NCI-H2029 (cell line): Measurements from ENCODE around the gene AAK1.
"Not testable (repeated sequence)": the region's sequence is repeated elsewhere in the genome, so short reads cannot be mapped to it uniquely, and the experiment has no call there.

ENCODE experiments used
- DNase-seq: peaks from one replicate; lab custom pipeline; 2025; lab: John Stamatoyannopoulos, UW

The AAK1 gene

DNA sequence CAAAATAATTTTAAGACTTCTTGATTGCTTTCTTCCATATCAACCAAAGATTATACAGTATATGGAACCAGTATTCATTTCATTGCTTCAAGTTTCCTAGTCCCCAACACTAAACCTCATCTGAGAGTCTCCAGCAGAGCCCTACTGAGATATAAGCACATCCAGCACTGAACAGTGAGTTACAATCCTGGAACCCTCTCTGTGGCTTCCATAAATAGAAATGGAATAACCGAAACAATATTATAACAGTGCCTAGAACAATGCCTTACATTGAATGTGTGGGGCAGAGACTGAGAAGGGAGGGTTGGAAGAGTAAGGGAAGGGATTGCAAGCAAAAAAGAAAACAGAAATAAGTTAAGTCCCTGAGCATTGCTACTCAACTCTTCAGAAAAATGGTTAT, 18.9 kb downstream of the AAK1 start:
- no peak for DNase-seq

DNA sequence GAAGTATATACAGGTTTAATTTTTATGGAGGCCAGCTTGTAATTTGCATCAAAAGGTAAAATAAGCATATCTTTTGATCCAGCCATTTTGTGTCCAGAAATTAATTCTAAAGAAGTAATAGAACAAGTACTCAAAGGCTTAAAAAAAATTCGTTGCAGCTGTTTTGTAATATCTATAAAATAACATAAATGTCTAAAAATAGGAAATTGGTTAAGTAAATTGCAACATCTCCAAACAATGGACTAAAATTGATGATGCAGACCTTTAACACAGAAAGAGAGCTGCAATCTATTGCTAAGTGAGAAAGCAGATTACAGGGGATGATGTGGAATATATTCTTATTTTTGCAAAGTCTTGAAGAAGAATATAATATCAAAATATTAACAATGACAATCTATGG, 19.4 kb downstream of the AAK1 start:
- DNase-seq: no peak

GRCh38 chr2:69623236-69623635, 20.3 kb downstream of the AAK1 start:
- no peak for DNase-seq

GRCh38 chr2:69622805-69623204, 20.7 kb downstream of the AAK1 start:
- not testable (repeated sequence) for DNase-seq

GRCh38 chr2:69622017-69622540, 21.5 kb downstream of the AAK1 start:
- DNase-seq: not testable (repeated sequence)

DNA sequence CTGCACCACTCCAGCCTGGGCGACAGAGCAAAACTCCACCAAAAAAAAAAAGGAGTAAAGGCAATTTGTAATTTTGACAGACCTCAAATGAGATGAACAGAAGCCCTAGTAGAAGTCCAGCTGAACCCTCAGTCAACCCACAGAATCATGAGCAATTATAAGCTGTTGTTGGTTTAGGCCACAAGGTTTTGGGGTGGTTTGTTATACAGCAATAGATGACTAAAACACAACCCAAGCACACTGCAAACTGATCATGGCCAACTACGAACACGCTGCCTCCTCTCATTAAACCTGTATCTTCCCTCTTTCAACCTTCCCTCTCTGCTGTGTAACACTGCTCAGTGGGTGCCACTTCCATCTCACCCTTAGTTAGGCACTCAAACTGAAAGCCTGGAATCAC, 22.1 kb downstream of the AAK1 start:
- DNase-seq: no peak

GRCh38 chr2:69620870-69621269, 22.7 kb downstream of the AAK1 start:
- no peak for DNase-seq

- no peak for DNase-seq
Measured at GRCh38 chr2:69619725-69620124, 23.8 kb downstream of the AAK1 start.

- DNase-seq: no peak
Measured at GRCh38 chr2:69618362-69618761, 25.2 kb downstream of the AAK1 start.

DNA sequence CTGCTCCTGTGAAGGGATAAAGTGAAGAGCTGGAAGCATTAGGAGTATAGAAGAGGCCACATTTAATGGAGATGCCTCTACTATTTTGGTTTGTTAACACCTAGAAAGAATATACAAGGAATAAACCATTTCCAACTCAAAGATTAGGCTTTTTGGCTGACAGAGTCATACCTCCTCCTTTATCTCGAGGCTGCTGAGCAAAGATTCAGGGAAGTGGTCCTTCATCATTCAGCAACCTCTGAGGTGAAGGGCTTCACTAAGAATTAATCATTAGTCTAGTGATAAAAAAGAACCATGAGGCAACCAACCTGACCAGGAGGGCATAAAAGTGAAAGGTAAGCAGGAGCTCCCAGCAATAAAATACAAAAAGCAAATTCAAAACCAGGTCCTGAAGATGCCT, 25.8 kb downstream of the AAK1 start:
- DNase-seq: no peak

GRCh38 chr2:69616755-69617154, 26.8 kb downstream of the AAK1 start:
- no peak for DNase-seq

- no peak for DNase-seq
Measured at GRCh38 chr2:69615969-69616368, 27.6 kb downstream of the AAK1 start.

DNA sequence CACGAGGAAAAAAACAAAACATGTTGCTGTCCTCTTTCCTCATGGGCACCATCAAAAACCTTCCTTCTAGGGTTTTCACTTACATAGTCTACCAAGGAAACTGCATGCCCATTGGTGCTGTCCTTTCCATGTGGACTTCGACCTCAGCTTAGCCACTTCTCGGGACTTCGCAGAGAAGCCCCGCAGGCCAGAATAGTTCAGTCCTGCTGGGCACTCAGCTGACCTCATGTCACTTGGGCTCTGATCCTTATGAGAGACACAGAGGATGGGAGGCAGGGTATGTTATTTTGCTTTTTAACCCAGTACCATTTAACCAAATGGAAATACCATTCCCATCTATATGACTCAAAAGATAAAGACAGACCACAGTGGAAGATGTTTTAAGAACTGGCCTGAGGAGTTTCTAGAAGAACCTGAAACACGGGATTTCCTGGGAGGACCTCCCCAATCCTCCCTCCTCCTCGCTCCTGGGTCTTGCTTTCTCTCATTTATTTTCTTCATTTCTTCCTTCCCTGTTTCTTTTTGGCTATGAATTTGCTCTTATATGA, 28.4 kb downstream of the AAK1 start:
- no peak for DNase-seq

GRCh38 chr2:69612707-69613106, 30.8 kb downstream of the AAK1 start:
- no peak for DNase-seq

DNA sequence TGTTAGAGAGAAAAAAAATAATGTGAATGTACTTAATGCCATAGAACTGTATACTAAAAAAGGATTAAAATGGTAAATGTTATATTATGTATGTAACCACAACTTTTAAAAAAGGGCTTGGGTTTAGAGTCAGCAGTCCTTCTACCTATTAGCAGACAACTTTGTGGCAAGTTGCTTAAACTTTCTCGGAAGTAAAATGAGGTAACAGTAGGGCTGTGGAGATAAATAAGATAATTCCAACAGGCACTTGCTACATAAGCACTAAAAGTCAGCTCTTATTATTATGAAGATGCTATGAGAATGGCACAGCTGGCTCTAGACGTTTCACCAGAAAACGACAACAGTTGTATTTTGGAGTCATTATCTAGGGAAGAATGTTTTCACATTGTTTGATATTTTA, 31.3 kb downstream of the AAK1 start:
- DNase-seq: no peak

- DNase-seq: no peak
Measured at GRCh38 chr2:69608109-69608508, 35.4 kb downstream of the AAK1 start.

DNA sequence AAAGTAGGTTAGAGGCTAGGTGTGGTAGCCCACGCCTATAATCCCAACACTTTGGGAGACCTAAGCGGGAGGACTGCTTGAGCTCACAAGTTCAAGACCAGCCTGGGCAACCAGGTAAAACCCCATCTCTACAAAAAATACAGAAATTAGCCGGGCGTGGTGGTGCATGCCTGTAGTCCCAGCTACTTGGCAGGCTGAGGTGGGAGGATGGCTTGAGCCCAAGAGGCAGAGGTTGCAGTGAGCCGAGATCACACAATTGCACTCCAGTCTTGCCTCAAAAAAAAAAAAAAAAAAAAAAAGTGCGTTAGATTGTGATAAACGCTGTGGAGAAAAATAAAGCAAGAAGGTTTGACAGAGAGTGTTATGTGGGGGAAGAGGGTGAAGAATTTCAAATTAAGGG, 36.8 kb downstream of the AAK1 start:
- DNase-seq: not testable (repeated sequence)

DNA sequence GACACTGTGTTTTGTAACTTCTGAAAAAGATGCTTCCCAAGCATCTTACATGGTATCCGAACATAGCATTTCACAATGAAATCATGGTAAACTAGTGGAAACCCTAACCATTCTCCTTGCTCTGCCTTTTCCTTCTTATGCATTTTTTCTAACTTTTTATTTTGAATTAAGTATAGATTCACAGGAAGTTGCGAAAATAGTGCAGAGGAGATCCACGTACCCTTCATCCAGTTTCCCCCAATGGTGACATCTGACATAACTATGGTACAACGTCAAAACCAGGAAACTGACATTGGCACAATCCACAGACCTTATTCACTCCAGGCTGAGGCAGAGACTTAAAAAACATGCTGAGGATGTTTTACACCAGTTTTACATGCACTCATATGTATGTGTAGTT, 38.3 kb downstream of the AAK1 start:
- no peak for DNase-seq

GRCh38 chr2:69604836-69605235, 38.7 kb downstream of the AAK1 start:
- no peak for DNase-seq

GRCh38 chr2:69604026-69604678, 39.4 kb downstream of the AAK1 start:
- DNase-seq: no peak

DNA sequence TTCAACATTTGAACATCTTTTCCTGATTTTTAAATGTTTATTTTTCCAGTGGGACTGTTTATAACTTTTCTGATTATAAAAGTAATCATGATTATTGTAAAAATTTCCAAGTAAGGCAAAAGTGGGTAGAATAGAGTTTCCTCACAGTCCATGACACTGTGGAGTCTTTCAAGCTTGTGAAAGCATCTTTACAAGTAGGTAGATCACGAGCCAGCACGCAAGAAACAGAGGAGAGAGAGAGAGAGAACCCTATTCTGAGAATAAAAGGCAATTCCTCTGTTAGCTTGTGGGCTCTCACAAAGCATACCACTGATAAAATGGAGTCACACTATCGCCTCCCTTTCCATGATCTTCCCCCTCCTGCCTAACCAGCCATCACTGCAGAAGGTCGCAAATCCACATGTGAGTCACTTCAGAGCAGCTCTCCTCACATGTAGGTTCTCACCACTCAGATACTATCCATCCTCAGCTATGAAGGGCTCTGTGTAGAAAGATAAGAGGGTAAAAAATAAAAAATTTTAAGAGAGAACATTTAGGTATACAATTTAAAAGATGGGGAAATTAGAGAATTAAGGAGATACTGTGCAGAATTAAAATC, 40.3 kb downstream of the AAK1 start:
- DNase-seq: no peak

- DNase-seq: no peak
Measured at GRCh38 chr2:69601179-69601612, 42.3 kb downstream of the AAK1 start.

GRCh38 chr2:69600425-69600824, 43.1 kb downstream of the AAK1 start:
- DNase-seq: no peak
